Calu3 (cell line): ENCODE data around the gene EFNA1. TPM values are rescaled to one million over a fixed set of nuclear protein-coding genes. Genes with fewer than 3 reads are reported as not detected.
A peak's percentile ranks its signal among the peaks of the same experiment; 100 is the strongest.
"Not testable (repeated sequence)": the region's sequence is repeated elsewhere in the genome, so short reads cannot be mapped to it uniquely, and the experiment has no call there.

ENCODE experiments used
- BruUV-seq: library from RNA; stranded (reverse); fragments of 400-500 nt; replicated peaks from 2 replicates; lab custom pipeline; 2021; lab: Mats Ljungman, UMichigan
- CTCF ChIA-PET: fragments of 300-600 bp; sonication (Branson Sonifier 250); formaldehyde crosslinking; loops from one replicate; lab custom pipeline; 2022; ENCODE audit warnings: antibody characterized with exemption; lab: Charles Lee
- DNase-seq: peaks from one replicate; pipeline ENCODE4 v3.0.0; 2022
- H3K27ac Mint-ChIP-seq: one replicate; pipeline ENCODE4 v1.8.0; 2022; ENCODE audit warnings: mixed read lengths; ENCODE audit not compliant: unreplicated experiment
- H3K27me3 Mint-ChIP-seq: one replicate; pipeline ENCODE4 v1.8.0; 2022; ENCODE audit warnings: mixed read lengths; ENCODE audit not compliant: unreplicated experiment
- H3K36me3 Mint-ChIP-seq: one replicate; pipeline ENCODE4 v1.8.0; 2022; ENCODE audit warnings: mild to moderate bottlenecking, moderate library complexity, mixed read lengths; ENCODE audit not compliant: insufficient read depth, unreplicated experiment
- H3K4me1 Mint-ChIP-seq: one replicate; pipeline ENCODE4 v1.8.0; 2022; ENCODE audit warnings: mild to moderate bottlenecking, low read depth, mixed read lengths; ENCODE audit not compliant: unreplicated experiment
- H3K4me3 Mint-ChIP-seq: one replicate; pipeline ENCODE4 v1.8.0; 2022; ENCODE audit warnings: mild to moderate bottlenecking, low read depth, moderate library complexity, mixed read lengths; ENCODE audit not compliant: unreplicated experiment
- H3K9me3 Mint-ChIP-seq: one replicate; pipeline ENCODE4 v1.8.0; 2022; ENCODE audit warnings: low read depth, mixed read lengths; ENCODE audit not compliant: unreplicated experiment
- intact Hi-C: fragments of 100-400 bp; cut with micrococcal nuclease; formaldehyde crosslinking; loops from one replicate; pipeline ENCODE4 v1.10.0; 2022; ENCODE audit not compliant: unreplicated experiment
- total RNA-seq: library from RNA; stranded (reverse); gene quantifications from 2 replicates; pipeline ENCODE4 v1.2.3, GENCODE V29; 2022
- TF ChIP-seq, protein P1 (sequence below): fragments of 200-600 bp; IDR thresholded peaks from one replicate; pipeline ENCODE4 v1.8.0; 2022; ENCODE audit warnings: antibody characterized with exemption; ENCODE audit not compliant: unreplicated experiment

The EFNA1 gene
- total RNA-seq, 1 experiment from 2014 or later: 41.7 TPM

DNA sequence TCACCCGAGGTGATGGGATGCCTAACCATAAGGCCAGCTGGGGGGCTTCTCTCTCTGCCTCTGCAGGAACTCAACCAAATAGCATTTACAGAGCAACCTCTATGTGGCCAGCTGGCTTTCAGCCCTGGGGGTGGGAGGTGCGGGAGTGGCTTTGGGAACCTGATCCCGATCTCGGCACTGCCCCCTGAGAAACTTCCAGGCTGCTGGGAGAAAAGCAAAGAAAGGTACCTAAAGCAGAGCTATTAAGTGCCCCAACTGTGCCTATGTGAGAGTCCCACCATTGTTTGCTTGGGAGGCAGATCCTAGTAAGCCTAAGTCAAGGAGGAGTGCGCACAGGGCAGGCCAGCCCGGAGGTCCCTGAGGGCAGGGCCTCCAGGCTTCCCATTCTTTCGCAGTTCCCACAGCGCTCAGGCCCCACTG lies 38.4 kb downstream of the EFNA1 start:
- H3K27me3 Mint-ChIP-seq: no peaks in the 10 kb centered on the region
- H3K4me3 Mint-ChIP-seq: no peak overlapping the region
- CTCF ChIA-PET: interaction anchor here (0.8 to 1.7 kb wide), 3 partner anchors 31 to 76 kb away, joined by 3 to 7 read pairs (median 3); no protein-coding TSS in a partner anchor
- TF ChIP-seq, protein P1, sequence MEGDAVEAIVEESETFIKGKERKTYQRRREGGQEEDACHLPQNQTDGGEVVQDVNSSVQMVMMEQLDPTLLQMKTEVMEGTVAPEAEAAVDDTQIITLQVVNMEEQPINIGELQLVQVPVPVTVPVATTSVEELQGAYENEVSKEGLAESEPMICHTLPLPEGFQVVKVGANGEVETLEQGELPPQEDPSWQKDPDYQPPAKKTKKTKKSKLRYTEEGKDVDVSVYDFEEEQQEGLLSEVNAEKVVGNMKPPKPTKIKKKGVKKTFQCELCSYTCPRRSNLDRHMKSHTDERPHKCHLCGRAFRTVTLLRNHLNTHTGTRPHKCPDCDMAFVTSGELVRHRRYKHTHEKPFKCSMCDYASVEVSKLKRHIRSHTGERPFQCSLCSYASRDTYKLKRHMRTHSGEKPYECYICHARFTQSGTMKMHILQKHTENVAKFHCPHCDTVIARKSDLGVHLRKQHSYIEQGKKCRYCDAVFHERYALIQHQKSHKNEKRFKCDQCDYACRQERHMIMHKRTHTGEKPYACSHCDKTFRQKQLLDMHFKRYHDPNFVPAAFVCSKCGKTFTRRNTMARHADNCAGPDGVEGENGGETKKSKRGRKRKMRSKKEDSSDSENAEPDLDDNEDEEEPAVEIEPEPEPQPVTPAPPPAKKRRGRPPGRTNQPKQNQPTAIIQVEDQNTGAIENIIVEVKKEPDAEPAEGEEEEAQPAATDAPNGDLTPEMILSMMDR: no peak
- BruUV-seq: no TSS peak
- peaks cover 20% of the 10 kb centered on the region for H3K36me3 Mint-ChIP-seq
- intact Hi-C loops: loop anchor here (5.0 kb wide), 1 partner anchor 39 kb away; the partner anchor contains the start of gene EFNA1
- no peaks in the 10 kb centered on the region for H3K4me1 Mint-ChIP-seq
- DNase-seq: no peak
- H3K9me3 Mint-ChIP-seq: no peaks in the 10 kb centered on the region
- no peak overlapping the region for H3K27ac Mint-ChIP-seq

DNA sequence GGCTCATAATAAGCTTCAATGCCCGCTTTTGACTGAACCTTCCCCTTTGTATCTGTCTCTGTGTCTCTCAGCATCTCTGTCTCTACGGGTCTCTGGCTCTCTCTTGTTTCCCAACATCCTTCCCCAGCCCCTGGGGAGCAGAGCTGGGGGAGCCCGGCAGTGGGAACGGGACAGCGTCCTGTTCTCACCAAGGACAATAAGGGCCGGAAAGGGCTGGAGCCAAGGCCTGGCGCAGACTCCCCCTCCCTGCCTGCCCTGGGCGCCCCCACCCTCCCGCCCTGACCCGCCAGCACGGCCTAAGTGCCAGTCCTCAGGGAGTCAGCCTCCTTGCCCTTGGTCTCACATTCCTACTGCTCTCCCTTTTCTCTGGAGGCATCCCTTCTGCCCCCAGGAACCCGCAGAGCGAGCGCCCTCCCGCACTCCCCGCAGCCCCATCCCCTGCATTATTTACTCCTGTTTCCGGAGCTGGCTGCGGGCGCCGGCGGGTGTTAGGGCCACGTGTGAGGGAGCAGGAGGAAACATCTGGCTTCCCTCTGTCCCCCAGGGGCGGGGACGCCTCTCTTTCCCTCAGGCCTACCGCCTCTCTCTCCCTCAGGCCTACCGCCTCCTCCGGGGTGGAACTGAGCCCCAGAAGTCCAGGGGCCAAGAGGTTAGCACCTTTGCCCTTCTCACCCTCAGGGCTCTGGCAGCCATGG lies 38.9 kb downstream of the EFNA1 start:
- TF ChIP-seq, protein P1: no peak
- H3K4me3 Mint-ChIP-seq: no peak overlapping the region
- peaks cover 25% of the 10 kb centered on the region for H3K36me3 Mint-ChIP-seq
- H3K27ac Mint-ChIP-seq: no peak overlapping the region
- H3K9me3 Mint-ChIP-seq: no peaks in the 10 kb centered on the region
- intact Hi-C loops: loop anchor here (1.0 to 5.0 kb wide), 3 partner anchors 39 to 75 kb away; partner anchors contain the start of gene EFNA1
- BruUV-seq: no TSS peak
- no peak for DNase-seq
- no peaks in the 10 kb centered on the region for H3K4me1 Mint-ChIP-seq
- CTCF ChIA-PET: interaction anchor here (0.5 to 3.5 kb wide), 17 partner anchors 16 to 193 kb away, joined by 3 to 68 read pairs (median 5); partner anchors contain the start of gene EFNA1
- no peaks in the 10 kb centered on the region for H3K27me3 Mint-ChIP-seq

DNA sequence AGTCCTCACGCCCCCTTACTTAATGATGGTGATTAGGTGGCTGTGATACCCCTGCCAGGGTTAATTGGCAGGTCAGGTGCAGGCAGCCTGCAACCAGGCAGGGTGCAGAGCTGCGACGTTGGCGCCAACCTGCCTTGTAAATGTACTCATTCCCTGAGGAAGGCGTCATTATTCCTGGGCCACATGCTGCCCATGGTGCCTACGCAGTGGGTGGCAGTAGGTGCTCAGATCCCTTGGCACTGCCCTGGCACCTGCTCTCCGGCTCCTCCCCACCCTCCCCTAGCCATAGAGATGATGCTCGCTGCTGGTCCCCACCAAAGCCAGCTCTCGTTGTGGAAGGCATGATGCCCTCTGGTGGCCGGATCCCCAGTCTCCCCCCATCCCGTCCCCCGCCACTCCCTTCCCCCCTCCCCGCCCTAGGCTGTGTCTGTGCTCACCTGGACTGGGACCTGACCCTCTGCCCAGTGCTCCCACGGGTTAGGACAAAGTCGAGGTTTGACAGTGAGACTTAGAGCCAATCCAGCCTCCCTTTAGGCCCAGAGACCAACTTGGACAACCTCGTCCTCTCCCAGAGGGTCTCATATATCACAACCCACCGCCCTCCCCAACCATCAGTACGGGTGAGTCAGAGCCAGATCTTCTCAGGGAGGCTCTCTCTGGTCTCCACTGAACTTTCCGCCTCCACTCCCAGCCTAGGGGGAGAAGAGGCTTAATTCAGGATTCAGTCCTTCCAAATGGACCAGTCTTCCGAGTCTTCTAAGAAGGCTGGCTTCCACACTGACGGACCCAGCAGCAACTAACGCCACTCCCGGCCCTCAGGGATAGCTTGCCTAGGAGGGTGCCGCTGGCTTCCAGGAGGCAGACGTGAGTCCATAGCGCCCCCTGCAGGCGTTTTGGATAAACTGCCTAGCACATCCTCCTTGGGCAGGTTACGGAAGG lies 39.8 kb downstream of the EFNA1 start:
- peak overlapping the region; percentile 53 for H3K4me3 Mint-ChIP-seq
- H3K27me3 Mint-ChIP-seq: no peaks in the 10 kb centered on the region
- no peaks in the 10 kb centered on the region for H3K9me3 Mint-ChIP-seq
- peak; percentile 93 for DNase-seq
- H3K36me3 Mint-ChIP-seq: peaks cover 32% of the 10 kb centered on the region
- peaks cover 7% of the 10 kb centered on the region for H3K4me1 Mint-ChIP-seq
- CTCF ChIA-PET: interaction anchor here (0.5 to 3.5 kb wide), 15 partner anchors 17 to 194 kb away, joined by 3 to 68 read pairs (median 6); partner anchors contain the start of gene EFNA1
- TF ChIP-seq, protein P1: peak; percentile 91
- H3K27ac Mint-ChIP-seq: no peak overlapping the region
- intact Hi-C loops: loop anchor here (1.0 to 5.0 kb wide), 4 partner anchors 40 to 76 kb away; partner anchors contain the start of gene EFNA1
- no TSS peak for BruUV-seq

DNA sequence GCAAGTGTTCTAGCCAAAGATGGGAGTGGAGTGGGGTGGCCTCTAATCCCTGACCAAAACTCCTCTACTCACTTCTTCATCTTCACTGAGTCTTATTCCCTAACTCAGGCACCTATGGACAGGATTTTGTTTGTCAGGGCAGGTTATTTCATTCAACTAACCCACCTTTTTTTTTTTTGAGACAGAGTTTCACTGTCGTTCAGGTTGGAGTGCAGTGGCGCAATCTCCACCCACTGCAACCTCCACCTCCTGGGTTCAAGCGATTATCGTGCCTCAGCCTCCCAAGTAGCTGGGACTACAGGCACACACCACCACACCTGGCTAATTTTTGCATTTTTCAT lies 40.4 kb downstream of the EFNA1 start:
- not testable (repeated sequence) for H3K27me3 Mint-ChIP-seq, H3K9me3 Mint-ChIP-seq, BruUV-seq, H3K27ac Mint-ChIP-seq, DNase-seq
- Mint-ChIP-seq H3K36me3 (peaks cover 38% of the 10 kb centered on the region), H3K4me3 (peak overlapping the region; percentile 53), H3K4me1 (peaks cover 12% of the 10 kb centered on the region)
- intact Hi-C loops: loop anchor here (1.0 to 5.0 kb wide), 2 partner anchors 41 to 74 kb away; partner anchors contain the start of gene EFNA1
- CTCF ChIA-PET: interaction anchor here (1.3 to 3.5 kb wide), 10 partner anchors 17 to 83 kb away, joined by 5 to 68 read pairs (median 8); partner anchors contain the start of gene EFNA1
